VCaP (cell line): ENCODE results near the gene TRUB2.

Experiments
- H3K27ac ChIP-seq: fragments of 450-650 bp; 2 replicates; pipeline ENCODE4 v1.5.1; 2017
- CTCF ChIP-seq: fragments of 450-650 bp; conservative IDR thresholded peaks from 2 replicates; pipeline ENCODE4 v1.5.1; 2017; ENCODE audit warnings: mild to moderate bottlenecking, moderate library complexity

TRUB2 gene

GRCh38 chr9:128314697-128315096 lies 7.5 kb downstream of the TRUB2 start:
- no peak for TF ChIP-seq CTCF
- no peak overlapping the region for H3K27ac ChIP-seq

GRCh38 chr9:128310461-128310860 lies 11.8 kb downstream of the TRUB2 start:
- no peak for TF ChIP-seq CTCF
- H3K27ac ChIP-seq: peak overlapping the region; percentile 15; the same call in 1 of the 2 replicates

DNA sequence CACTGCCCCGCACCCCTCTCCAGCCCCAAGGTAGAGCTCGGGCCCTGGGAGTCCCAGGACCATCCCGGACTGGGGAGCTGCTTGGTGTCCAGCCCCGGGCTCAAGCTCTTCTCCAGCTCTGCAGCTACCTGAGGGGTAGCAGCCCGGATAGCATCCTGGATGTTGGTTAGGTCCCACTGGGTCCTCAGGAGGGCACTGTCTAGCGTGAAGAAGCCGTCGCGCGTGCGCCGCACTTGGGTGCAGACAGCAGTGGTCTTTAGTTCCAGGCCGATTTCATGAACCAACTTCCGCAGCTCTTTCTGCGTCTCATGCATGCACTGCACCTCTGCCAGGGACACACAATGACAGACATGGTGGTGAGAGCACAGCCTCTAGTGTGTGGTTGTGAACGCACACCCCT lies 12.7 kb downstream of the TRUB2 start:
- no peak for TF ChIP-seq CTCF

DNA sequence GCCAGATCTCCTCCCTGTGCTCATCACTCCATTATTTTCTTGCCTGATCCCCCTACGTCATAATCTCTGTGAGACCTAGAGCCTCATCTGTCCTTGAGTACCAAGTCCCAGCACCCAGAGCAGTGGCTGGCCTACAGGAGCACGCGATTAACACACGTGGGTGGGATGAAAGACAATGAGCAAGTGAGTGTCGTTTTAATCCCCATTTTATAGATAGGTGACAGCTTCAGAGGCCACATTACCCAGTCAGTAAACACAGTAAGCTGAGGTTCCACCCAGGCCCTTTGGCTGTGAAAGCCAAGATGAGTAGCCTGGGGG lies 17.3 kb downstream of the TRUB2 start:
- no peak for TF ChIP-seq CTCF
- H3K27ac ChIP-seq: no peak overlapping the region

More for the DNA sequence above, 12.7 kb downstream of the TRUB2 start:
- no peak overlapping the region for H3K27ac ChIP-seq

- no peak overlapping the region for H3K27ac ChIP-seq
- no peak for TF ChIP-seq CTCF
These were observed 17.9 kb downstream of the TRUB2 start for GRCh38 chr9:128304136-128304970.

DNA sequence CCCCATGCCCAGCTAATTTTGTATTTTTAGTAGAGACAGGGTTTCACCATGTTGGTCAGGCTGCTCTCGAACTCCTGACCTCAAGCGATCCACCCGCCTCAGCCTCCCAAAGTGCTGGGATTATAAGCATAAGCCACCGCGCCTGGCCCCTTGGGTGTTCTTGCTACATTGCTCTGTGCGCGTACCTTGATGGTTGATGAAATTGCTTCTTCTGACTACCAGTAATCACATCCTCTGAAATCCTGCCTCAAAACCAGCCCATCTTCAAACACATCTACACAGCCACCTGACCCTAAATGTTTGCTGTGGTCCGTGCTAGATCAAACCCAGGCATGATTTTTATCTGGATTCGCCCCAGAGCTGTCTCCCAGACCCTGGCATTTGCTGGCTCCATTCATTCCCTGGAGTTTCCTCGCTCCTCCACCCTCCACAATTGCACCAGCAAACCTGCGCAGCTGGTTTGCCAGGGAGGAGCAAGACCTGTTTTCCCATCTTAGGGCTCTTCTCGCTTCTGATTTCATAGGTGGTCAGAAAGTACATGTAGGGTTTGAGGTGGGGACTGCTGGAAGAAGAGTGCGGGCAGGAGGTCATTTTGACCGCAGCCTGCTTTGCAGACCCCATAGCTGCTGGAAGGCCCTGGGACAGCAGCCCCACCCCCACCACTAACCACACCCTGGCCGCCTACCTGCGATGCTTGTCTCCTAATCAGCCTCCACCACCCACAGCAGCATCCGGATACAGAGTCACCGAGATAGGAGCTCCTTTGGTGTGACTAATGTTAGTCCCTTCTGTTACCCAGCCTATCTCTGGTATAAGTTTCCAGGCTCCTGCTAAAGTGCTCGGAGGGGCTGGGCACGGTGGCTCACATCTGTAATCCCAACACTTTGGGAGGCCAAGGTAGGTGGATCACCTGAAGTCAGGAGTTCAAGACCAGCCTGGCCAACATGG lies 23.4 kb downstream of the TRUB2 start:
- no peak for TF ChIP-seq CTCF

DNA sequence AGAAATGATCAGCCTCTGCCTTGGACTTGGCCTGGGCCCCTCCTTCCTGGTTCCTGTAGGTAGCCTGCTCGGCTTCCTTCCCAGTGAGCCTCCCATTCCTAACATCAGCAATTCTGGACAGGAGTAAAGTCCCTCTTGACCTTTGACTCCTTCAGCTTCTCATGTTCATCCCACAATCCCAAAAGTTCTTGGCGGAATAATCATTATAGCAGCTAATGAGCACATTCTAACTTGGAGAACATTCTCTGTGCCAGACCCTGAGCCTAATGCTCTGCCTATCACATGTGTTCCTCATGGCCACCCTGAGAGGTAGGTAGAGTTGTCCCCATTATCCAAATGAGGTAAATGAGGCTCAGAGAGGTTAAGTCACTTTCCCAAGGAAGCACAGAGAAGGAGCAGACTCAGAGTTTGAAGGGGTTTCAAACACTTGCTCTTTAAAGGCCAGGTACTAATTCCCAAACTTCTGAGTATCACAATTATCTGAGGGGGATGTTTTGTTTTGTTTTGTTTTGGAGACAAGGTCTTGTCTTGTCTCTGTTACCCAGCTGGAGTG lies 24.9 kb downstream of the TRUB2 start:
- no peak for TF ChIP-seq CTCF
- peak overlapping the region; percentile 98 for H3K27ac ChIP-seq

More for the DNA sequence above, 23.4 kb downstream of the TRUB2 start:
- H3K27ac ChIP-seq: peak overlapping the region; percentile 98
